DOHH2 (cell line): ENCODE results near the gene BHLHA15.

Experiments
- H3F3A ChIP-seq: fragments of 200-600 bp; sonication (generic), shearing (Covaris generic); 2 replicates; pipeline ENCODE4 v1.6.0; 2016; ENCODE audit warnings: antibody characterized with exemption, mild to moderate bottlenecking; ENCODE audit not compliant: control insufficient read depth, insufficient read depth
- H3K27ac ChIP-seq: fragments of 200-600 bp; sonication (generic); 2 replicates; pipeline ENCODE4 v1.5.1; 2014; ENCODE audit warnings: low read depth, mild to moderate bottlenecking, low read length, moderate library complexity
- H3K27me3 ChIP-seq: fragments of 200-600 bp; sonication (generic); 2 replicates; pipeline ENCODE4 v1.6.1; 2014; ENCODE audit warnings: mild to moderate bottlenecking, low read length, mixed read lengths; ENCODE audit not compliant: control insufficient read depth
- H3K36me3 ChIP-seq: fragments of 200-600 bp; sonication (generic); 2 replicates; pipeline ENCODE4 v1.6.1; 2014; ENCODE audit warnings: mild to moderate bottlenecking, low read length, moderate library complexity, mixed read lengths; ENCODE audit not compliant: control insufficient read depth
- H3K4me1 ChIP-seq: fragments of 200-600 bp; sonication (generic); 2 replicates; pipeline ENCODE4 v1.6.1; 2014; ENCODE audit warnings: mild to moderate bottlenecking, low read length, mixed read lengths; ENCODE audit not compliant: control insufficient read depth
- H3K4me2 ChIP-seq: fragments of 200-600 bp; sonication (generic); 2 replicates; pipeline ENCODE4 v1.6.0; 2014; ENCODE audit warnings: mild to moderate bottlenecking, low read length, moderate library complexity
- H3K4me3 ChIP-seq: fragments of 200-600 bp; sonication (generic); 2 replicates; pipeline ENCODE4 v1.5.1; 2014; ENCODE audit warnings: mild to moderate bottlenecking, low read length, mixed read lengths
- H3K79me2 ChIP-seq: fragments of 200-600 bp; sonication (generic); 2 replicates; pipeline ENCODE4 v1.6.1; 2014; ENCODE audit warnings: mild to moderate bottlenecking, low read length, mixed read lengths; ENCODE audit not compliant: control insufficient read depth
- H3K9me2 ChIP-seq: fragments of 200-600 bp; sonication (generic); replicated peaks from 2 replicates; pipeline ENCODE4 v1.6.1; 2014; ENCODE audit warnings: mild to moderate bottlenecking, low read length, mixed read lengths; ENCODE audit not compliant: control insufficient read depth
- H3K9me3 ChIP-seq: fragments of 200-600 bp; sonication (generic); 2 replicates; pipeline ENCODE4 v1.6.1; 2014; ENCODE audit warnings: antibody characterized with exemption, low read length, mixed read lengths; ENCODE audit not compliant: control insufficient read depth, insufficient read depth
- H4K20me1 ChIP-seq: fragments of 200-600 bp; sonication (generic); 2 replicates; pipeline ENCODE4 v1.6.0; 2014; ENCODE audit warnings: low read depth, mild to moderate bottlenecking, antibody characterized with exemption, low read length, moderate library complexity; ENCODE audit not compliant: control insufficient read depth, insufficient read depth
- CTCF ChIP-seq: fragments of 200-600 bp; sonication (generic); IDR thresholded peaks from one replicate; pipeline ENCODE4 v1.5.1; 2014; ENCODE audit warnings: antibody characterized with exemption, mild to moderate bottlenecking, low read depth, low read length; ENCODE audit not compliant: poor library complexity, severe bottlenecking
- EZH2phosphoT487 ChIP-seq: fragments of 200-600 bp; sonication (generic); IDR thresholded peaks from 2 replicates; pipeline ENCODE4 v1.6.1; 2017; ENCODE audit warnings: borderline replicate concordance, mild to moderate bottlenecking, antibody characterized with exemption, low read length, moderate library complexity, mixed read lengths

The BHLHA15 gene

GRCh38 chr7:98238076-98238475 is 26.8 kb downstream of the BHLHA15 start:
- H3K4me3 ChIP-seq = no peak overlapping the region
- H3F3A ChIP-seq = 0 out of 2 replicates have a peak, but pooled peaks cover 4% of the 10 kb centered on the region
- no peak overlapping the region for H3K27ac ChIP-seq
- peaks cover 13% of the 10 kb centered on the region for H4K20me1 ChIP-seq
- H3K27me3 ChIP-seq = no peaks in the 10 kb centered on the region
- H3K9me2 ChIP-seq = no peaks in the 10 kb centered on the region
- H3K36me3 ChIP-seq = no peaks in the 10 kb centered on the region
- H3K4me1 ChIP-seq = no peaks in the 10 kb centered on the region
- H3K79me2 ChIP-seq = no peaks in the 10 kb centered on the region
- TF ChIP-seq CTCF (no peak), EZH2phosphoT487 (no peak)
- H3K9me3 ChIP-seq = no peaks in the 10 kb centered on the region
- no peak overlapping the region for H3K4me2 ChIP-seq

DNA sequence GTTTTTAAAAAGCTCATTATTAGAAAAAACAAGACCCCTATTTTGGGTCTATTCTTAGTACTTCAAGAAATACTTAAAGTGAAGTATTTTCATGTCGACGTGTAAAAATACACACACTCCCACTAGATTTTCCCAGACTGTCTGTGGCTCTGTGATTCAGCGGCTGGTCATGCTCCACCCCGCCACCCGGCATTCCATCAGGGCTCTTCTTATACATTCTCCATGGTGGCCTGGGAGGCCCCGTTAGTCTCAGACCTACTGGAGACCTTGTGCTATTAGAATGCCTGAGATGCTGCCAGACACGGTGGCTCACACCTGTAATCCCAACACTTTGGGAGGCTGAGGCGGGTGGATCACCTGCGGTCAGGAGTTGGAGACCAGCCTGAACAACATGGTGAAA is 27.7 kb downstream of the BHLHA15 start:
- H3K9me2 ChIP-seq = no peaks in the 10 kb centered on the region
- H3K79me2 ChIP-seq = no peaks in the 10 kb centered on the region
- H3K4me3 ChIP-seq = no peak overlapping the region
- H3K4me1 ChIP-seq = no peaks in the 10 kb centered on the region; the same call in 1 of the 2 replicates
- no peaks in the 10 kb centered on the region for H3K27me3 ChIP-seq
- H3K4me2 ChIP-seq = no peak overlapping the region
- H3K27ac ChIP-seq = no peak overlapping the region
- no peaks in the 10 kb centered on the region for H3K36me3 ChIP-seq
- H3F3A ChIP-seq = 0 out of 2 replicates have a peak, but pooled peaks cover 4% of the 10 kb centered on the region
- no peaks in the 10 kb centered on the region for H3K9me3 ChIP-seq
- TF ChIP-seq CTCF (no peak), EZH2phosphoT487 (no peak)
- peaks cover 13% of the 10 kb centered on the region for H4K20me1 ChIP-seq

GRCh38 chr7:98240961-98241673 is 29.9 kb downstream of the BHLHA15 start:
- Histone ChIP-seq H3K9me3 (no peaks in the 10 kb centered on the region), H3K36me3 (no peaks in the 10 kb centered on the region), H3K9me2 (no peaks in the 10 kb centered on the region), H3K27me3 (no peaks in the 10 kb centered on the region), H3K79me2 (no peaks in the 10 kb centered on the region), H3K4me2 (no peak overlapping the region), H3K4me1 (peaks cover 3% of the 10 kb centered on the region; the same call in 1 of the 2 replicates), H3F3A (no peaks in the 10 kb centered on the region), H4K20me1 (peaks cover 13% of the 10 kb centered on the region), H3K27ac (no peak overlapping the region), H3K4me3 (no peak overlapping the region)
- TF ChIP-seq CTCF = peak; percentile 86
- TF ChIP-seq EZH2phosphoT487 = no peak
